ENCODE measurements around the gene PAOX.

Gene PAOX

DNA sequence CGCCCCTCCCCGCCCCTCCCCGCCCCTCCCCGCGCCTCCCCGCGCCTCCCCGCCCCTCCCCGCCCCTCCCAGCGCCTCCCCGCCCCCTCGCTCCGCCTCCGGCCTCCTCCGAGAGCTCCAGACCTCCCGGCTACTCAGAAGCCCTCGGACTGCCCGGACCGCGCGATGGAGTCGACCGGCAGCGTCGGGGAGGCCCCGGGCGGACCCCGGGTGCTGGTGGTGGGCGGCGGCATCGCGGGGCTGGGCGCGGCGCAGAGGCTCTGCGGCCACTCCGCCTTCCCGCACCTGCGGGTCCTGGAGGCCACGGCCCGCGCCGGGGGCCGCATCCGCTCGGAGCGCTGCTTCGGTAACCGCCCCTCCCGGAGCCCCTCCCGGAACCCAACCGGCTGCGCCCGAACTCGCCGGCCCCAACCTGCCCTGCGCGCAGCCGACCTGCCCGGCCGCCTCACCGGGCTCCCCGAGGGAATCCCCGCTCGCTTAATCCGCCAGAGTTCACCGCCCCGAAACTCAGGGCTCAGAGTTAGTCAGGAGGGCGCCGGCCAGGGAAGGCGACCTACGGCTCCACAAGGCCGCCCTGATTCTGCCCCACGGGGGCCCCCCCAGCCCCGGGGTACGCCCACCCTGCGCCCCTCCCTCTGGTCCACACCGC, at the start of gene PAOX:
Gene PAOX, plus strand, starts transcription at position 111 of the 649 bp plus-strand sequence. Its CDS starts 55 bp downstream, at position 166.
- DNase-seq (ENCODE audit: low read depth), result no peak

GRCh38 chr10:133329491-133330202, 49.4 kb upstream of the PAOX start:
- peak; percentile 82 for DNase-seq (ENCODE audit: low read depth)

GRCh38 chr10:133332936-133333699, 45.9 kb upstream of the PAOX start:
- DNase-seq (ENCODE audit: low read depth), result no peak

DNA sequence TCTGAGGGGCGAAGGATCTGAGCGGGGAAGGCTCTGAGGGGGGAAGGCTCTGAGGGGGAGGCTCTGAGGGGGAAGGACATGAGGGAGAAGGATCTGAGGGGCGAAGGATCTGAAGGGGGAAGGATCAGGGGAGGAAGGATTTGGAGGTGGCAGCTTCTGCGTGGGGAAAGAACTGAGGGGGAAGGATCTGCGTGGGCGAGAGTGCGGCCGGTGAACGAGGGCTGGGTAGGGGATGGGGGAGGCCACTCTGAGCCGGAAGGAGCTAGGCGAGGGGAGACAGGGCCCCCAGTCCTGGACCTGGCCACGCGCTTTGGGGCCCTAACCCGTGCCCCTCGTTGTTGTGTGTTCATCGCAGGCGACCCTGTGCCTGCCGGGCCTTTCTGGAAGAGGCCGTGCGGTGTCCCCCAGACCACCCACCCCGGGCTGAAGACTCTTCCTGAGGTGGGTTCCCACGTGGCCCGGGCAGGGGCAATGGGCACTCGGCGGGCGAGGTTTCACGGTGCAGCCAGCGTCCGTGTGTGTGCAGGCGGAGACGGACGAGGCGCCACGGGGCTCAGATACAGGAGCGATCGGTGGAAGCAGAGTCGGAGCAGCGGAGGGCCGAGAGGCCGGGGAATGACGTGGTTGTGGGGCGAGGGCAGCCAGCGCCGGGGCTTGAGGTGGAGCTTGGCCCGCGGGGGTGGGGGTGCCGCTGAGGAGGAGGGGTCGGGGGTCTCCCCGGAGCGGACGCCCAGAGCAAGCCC, 44.4 kb upstream of the PAOX start:
- peak; percentile 38 for DNase-seq (ENCODE audit: low read depth)

DNA sequence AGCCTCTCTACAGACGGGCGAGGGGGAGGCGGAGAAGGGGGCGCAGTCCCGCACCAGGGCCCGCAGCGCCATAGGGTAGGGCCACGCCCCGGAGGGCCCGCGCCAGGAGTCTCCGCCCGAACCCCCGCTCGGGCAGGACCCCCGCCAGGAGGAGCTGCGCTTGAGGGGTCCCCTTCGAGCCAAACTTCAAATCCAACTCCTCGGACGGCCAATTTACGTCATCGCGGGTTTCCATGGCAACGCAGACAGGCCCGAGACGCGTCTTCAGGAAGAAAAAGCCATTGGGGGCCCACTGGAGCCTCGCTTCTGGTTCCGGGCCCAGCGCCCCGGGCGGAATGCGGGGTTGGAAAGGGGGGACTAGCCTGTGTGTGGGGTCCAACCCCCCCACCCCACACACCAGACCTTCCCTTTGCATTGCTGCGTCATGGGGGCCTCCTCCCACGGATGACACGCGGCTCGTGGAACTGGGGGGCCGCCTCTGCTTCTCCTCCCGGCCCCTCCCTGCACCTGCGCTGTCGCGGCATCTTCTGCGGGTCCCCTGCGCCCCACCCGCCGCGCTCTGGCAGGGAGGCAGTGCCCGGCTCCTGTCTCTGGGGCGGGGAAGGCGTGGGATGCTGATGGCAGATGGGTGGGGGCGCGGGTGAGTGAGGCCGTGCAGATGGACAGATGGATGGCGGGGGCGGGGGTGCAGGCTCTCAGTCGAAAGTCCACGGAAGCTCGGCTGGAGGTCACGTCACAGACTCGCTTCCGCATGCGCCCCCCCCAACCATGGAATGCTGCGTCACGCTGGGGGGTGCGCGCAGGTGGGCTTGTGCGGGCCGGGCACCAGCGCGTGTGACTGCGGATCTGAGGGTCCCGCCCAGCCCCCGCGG, 43.6 kb upstream of the PAOX start:
- DNase-seq (ENCODE audit: low read depth), result peak; percentile 78

DNA sequence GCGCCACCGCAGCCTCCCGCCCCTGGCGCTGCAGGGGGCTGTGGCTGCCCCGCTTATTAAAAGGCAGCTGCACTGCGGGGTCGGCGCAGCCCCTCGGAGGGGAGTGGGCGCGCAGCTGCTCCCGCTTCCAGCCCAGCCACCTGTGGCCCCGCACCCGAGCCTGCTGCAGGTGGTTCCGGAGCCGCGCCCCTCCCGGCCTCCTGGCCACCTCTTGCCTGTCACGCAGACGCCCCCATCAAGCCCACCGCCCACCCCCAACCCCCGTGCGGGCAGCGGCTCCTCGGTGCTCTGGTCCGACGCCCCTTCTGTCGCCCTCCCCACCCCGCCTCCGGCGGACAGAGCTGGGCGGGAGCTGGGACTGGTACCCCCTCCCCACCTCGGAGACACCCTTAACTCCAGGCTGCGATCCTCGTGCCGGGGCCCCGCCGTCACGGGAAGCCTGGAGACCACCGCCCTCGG, 42.9 kb upstream of the PAOX start:
- no peak for DNase-seq (ENCODE audit: low read depth)

GRCh38 chr10:133336577-133337369, 42.3 kb upstream of the PAOX start, which contains the start of gene CALY:
Gene CALY (minus strand): TSS chr10:133336896. CDS start chr10:133328989, 7,907 bp downstream.
- peak; percentile 76 for DNase-seq (ENCODE audit: low read depth)

DNA sequence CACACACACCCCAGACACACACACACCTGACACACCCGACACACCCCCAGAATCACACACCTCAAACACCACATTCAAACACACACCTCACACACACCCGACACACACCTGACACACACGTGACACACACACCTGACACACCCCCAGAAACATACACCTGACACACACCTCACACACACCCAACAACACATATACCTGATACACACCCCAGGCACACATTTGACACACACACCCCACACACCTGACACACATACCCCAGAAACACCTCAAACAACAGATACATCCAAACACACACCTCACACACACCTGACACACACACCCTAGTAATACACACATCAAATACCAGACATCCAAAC, 41.7 kb upstream of the PAOX start:
- no peak for DNase-seq (ENCODE audit: low read depth)

GRCh38 chr10:133338080-133339071, 40.7 kb upstream of the PAOX start:
- DNase-seq (ENCODE audit: low read depth), result no peak

DNA sequence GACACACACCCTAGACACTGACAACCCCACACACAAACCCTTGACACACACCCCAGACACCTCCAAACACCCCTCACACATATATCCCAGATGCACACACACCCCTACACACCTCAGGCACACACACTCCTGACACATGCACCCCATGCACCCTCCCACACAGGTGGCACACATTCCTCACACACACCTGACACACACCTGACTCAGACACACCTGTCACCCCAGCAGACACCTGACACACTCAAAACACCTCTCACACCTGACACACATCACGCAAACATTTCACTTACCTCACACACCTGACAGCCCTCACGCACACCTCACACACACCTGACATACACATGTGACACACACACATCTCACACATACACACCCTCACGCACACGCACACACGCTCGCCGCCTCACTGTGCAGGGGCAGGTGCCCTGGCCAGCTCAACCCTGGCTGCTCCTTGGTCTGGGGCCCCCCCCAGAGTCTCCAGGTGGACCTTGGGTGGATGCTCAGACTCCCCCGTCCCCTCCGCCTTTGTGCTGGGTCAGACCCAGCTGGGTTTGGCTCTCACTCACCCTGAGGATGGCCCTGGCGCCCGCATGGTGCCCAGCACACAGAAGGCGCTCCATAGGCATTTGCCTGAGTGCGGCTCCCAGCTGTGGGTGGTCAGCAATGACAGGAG, 39.2 kb upstream of the PAOX start:
- DNase-seq (ENCODE audit: low read depth), result no peak

- no peak for DNase-seq (ENCODE audit: low read depth)
Observed at GRCh38 chr10:133341983-133342382, 37.1 kb upstream of the PAOX start.

- no peak for DNase-seq (ENCODE audit: low read depth)
Observed at GRCh38 chr10:133342942-133343341, 36.1 kb upstream of the PAOX start.

GRCh38 chr10:133343558-133343957, 35.5 kb upstream of the PAOX start:
- no peak for DNase-seq (ENCODE audit: low read depth)

- no peak for DNase-seq (ENCODE audit: low read depth)
Observed at GRCh38 chr10:133344236-133344635, 34.8 kb upstream of the PAOX start.

- no peak for DNase-seq (ENCODE audit: low read depth)
Observed at GRCh38 chr10:133346413-133346812, 32.6 kb upstream of the PAOX start.

DNA sequence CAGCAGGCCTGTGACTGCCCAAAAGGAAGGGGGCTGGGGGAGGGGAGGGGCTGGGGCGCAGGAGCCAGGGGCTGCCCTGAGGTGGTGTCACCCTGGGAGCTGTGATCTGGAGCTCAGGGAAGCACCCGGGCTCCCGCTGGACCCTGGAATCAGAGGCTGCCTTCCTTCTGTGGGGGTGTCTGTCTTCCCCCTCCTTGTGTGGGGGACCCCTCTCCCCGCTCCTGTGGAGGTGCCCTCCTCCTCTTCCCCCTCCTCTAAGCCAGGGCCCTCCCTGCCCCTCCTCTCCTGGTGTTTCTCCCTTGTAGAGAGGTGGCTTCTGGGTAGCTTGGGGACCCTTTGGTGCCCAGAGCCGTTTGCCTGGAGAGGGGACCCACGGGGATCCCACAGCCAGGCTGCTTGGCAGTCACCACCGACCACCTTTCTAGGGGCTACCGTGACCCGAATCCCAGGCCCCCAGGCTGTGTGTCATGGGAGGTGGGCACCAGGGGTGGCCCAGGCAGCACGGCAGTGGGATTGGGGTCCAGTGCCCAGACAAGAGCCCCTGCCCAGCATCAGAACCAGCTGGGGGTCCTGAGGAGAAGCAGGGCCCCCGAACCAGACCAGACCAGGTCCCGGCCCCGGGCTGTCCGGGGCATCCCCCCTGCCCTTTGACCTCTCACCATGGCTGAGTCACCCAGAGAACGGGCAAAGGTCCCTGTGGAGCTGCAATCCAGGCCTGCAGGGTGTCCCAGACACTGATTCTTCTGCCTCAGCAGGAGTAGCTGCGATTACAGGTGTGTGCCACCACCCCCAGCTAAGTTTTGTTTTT, 31.1 kb upstream of the PAOX start:
- DNase-seq (ENCODE audit: low read depth), result no peak

DNA sequence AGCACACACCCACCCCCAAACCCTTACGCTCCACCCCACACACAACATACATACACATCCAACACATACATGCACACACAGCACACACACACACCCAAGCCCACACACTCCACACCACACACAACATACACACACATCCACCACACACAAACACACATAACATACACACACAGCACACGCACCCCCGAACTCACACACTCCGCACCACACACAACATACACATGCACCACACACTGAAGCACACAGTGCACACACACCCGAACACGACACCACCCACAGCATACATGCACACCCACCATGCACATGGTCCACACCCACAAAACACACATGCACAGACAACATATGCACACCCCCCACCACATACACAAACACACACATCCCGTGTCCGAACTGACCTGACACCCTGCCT, 29.9 kb upstream of the PAOX start:
- no peak for DNase-seq (ENCODE audit: low read depth)

DNA sequence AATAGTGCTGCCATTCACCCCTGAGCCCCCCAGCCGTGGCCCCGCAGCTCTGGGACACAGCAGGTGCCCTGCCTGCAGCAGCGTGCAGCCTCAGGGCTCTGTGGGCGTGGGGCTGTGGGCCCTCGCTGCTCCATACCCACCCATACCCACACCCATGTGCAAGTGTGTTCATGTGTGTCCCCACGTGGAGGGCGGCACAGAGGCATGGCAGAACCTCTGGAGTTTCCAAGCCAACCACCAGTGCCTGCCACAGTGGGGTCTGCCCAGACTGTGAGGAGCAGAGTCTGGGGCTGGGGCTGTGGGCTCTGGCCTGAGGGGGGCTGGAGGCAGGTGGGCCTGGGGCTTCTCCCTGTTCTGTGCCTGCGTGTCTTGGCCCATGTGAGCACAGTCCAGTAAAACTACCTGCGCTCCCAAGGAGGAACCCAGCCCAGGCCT, 29.5 kb upstream of the PAOX start:
- DNase-seq (ENCODE audit: low read depth), result no peak
